ENCODE measurements around the gene GDF15.
"Not testable (repeated sequence)": the region's sequence is repeated elsewhere in the genome, so short reads cannot be mapped to it uniquely, and the experiment has no call there.

The GDF15 gene

GRCh38 chr19:18361646-18362045 lies 24.3 kb upstream of the GDF15 start:
- no peaks in the 10 kb centered on the region for H3K9me2 ChIP-seq (replicated peaks; ENCODE audit: insufficient read depth, low read length)
- H3K27me3 ChIP-seq (replicated peaks; ENCODE audit: insufficient read depth, low read length), result no peaks in the 10 kb centered on the region
- DNase-seq, result no peak
- no peaks in the 10 kb centered on the region for H3K79me2 ChIP-seq (ENCODE audit: low read length)
- no peak overlapping the region for H2AFZ ChIP-seq (ENCODE audit: low read length)
- no peaks in the 10 kb centered on the region for H3K36me3 ChIP-seq (replicated peaks; ENCODE audit: insufficient read depth, low read length)
- no peak overlapping the region for H3K4me2 ChIP-seq (ENCODE audit: low read depth, low read length)
- no peak overlapping the region for H3K9ac ChIP-seq (ENCODE audit: low read length)
- H4K20me1 ChIP-seq (ENCODE audit: insufficient read depth, low read length), result no peaks in the 10 kb centered on the region
- no peaks in the 10 kb centered on the region for H3K9me3 ChIP-seq (replicated peaks; ENCODE audit: insufficient read depth, low read length)
- TF ChIP-seq EZH2 (optimal IDR thresholded peaks at IDR 0.05; ENCODE audit: low read depth, low read length) (no peak), EZH2phosphoT487 (IDR thresholded peaks at IDR 0.05; ENCODE audit: low read length) (no peak)
- no peaks in the 10 kb centered on the region for H3F3A ChIP-seq (ENCODE audit: insufficient read depth, low read length)
- no peaks in the 10 kb centered on the region for H3K4me1 ChIP-seq (ENCODE audit: low read length)
- no peak overlapping the region for H3K27ac ChIP-seq (ENCODE audit: low read length)
- no peak overlapping the region for H3K4me3 ChIP-seq (ENCODE audit: low read length)

- Histone ChIP-seq H3K9ac (ENCODE audit: low read length) (no peak overlapping the region), H3K4me1 (ENCODE audit: low read length) (no peaks in the 10 kb centered on the region), H4K20me1 (ENCODE audit: insufficient read depth, low read length) (no peaks in the 10 kb centered on the region), H3K36me3 (replicated peaks; ENCODE audit: insufficient read depth, low read length) (no peaks in the 10 kb centered on the region), H3K4me2 (ENCODE audit: low read depth, low read length) (no peak overlapping the region), H3K4me3 (ENCODE audit: low read length) (no peak overlapping the region), H3K79me2 (ENCODE audit: low read length) (no peaks in the 10 kb centered on the region), H3K9me3 (replicated peaks; ENCODE audit: insufficient read depth, low read length) (no peaks in the 10 kb centered on the region), H2AFZ (ENCODE audit: low read length) (no peak overlapping the region), H3F3A (ENCODE audit: insufficient read depth, low read length) (no peaks in the 10 kb centered on the region), H3K27ac (ENCODE audit: low read length) (no peak overlapping the region), H3K27me3 (replicated peaks; ENCODE audit: insufficient read depth, low read length) (no peaks in the 10 kb centered on the region), H3K9me2 (replicated peaks; ENCODE audit: insufficient read depth, low read length) (no peaks in the 10 kb centered on the region)
- TF ChIP-seq EZH2 (optimal IDR thresholded peaks at IDR 0.05; ENCODE audit: low read depth, low read length) (no peak), EZH2phosphoT487 (IDR thresholded peaks at IDR 0.05; ENCODE audit: low read length) (no peak), CTCF (IDR thresholded peaks at IDR 0.05; ENCODE audit: low read length) (no peak)
- DNase-seq, result no peak
Measured at GRCh38 chr19:18362934-18363542, 22.9 kb upstream of the GDF15 start.

GRCh38 chr19:18363787-18364186 lies 22.2 kb upstream of the GDF15 start:
- no peaks in the 10 kb centered on the region for H3K4me1 ChIP-seq (ENCODE audit: low read length)
- H4K20me1 ChIP-seq (ENCODE audit: insufficient read depth, low read length), result no peaks in the 10 kb centered on the region
- H3K36me3 ChIP-seq (replicated peaks; ENCODE audit: insufficient read depth, low read length), result no peaks in the 10 kb centered on the region
- H3K4me3 ChIP-seq (ENCODE audit: low read length), result no peak overlapping the region
- no peak overlapping the region for H2AFZ ChIP-seq (ENCODE audit: low read length)
- no peaks in the 10 kb centered on the region for H3K9me2 ChIP-seq (replicated peaks; ENCODE audit: insufficient read depth, low read length)
- no peaks in the 10 kb centered on the region for H3K9me3 ChIP-seq (replicated peaks; ENCODE audit: insufficient read depth, low read length)
- H3F3A ChIP-seq (ENCODE audit: insufficient read depth, low read length), result no peaks in the 10 kb centered on the region
- no peak for TF ChIP-seq CTCF (IDR thresholded peaks at IDR 0.05; ENCODE audit: low read length)
- TF ChIP-seq EZH2phosphoT487 (IDR thresholded peaks at IDR 0.05; ENCODE audit: low read length), result no peak
- no peak for TF ChIP-seq EZH2 (optimal IDR thresholded peaks at IDR 0.05; ENCODE audit: low read depth, low read length)
- no peaks in the 10 kb centered on the region for H3K79me2 ChIP-seq (ENCODE audit: low read length)
- DNase-seq, result no peak
- no peak overlapping the region for H3K27ac ChIP-seq (ENCODE audit: low read length)
- no peaks in the 10 kb centered on the region for H3K27me3 ChIP-seq (replicated peaks; ENCODE audit: insufficient read depth, low read length)
- no peak overlapping the region for H3K4me2 ChIP-seq (ENCODE audit: low read depth, low read length)
- H3K9ac ChIP-seq (ENCODE audit: low read length), result no peak overlapping the region

GRCh38 chr19:18364277-18364825 lies 21.6 kb upstream of the GDF15 start:
- H3K9me3 ChIP-seq (replicated peaks; ENCODE audit: insufficient read depth, low read length); H3K4me3 ChIP-seq (ENCODE audit: low read length); H3K4me2 ChIP-seq (ENCODE audit: low read depth, low read length); H2AFZ ChIP-seq (ENCODE audit: low read length); H3K79me2 ChIP-seq (ENCODE audit: low read length); DNase-seq; H3K9me2 ChIP-seq (replicated peaks; ENCODE audit: insufficient read depth, low read length); H3K9ac ChIP-seq (ENCODE audit: low read length); H3K27ac ChIP-seq (ENCODE audit: low read length); H4K20me1 ChIP-seq (ENCODE audit: insufficient read depth, low read length); H3K4me1 ChIP-seq (ENCODE audit: low read length); H3F3A ChIP-seq (ENCODE audit: insufficient read depth, low read length); H3K36me3 ChIP-seq (replicated peaks; ENCODE audit: insufficient read depth, low read length); H3K27me3 ChIP-seq (replicated peaks; ENCODE audit: insufficient read depth, low read length): not testable (repeated sequence)

Data from MM.1S (cell line).